Left ventricle myocardium inferior (tissue), 1 donor: ENCODE data around the gene AFAP1L1. TPM values are rescaled to one million over a fixed set of nuclear protein-coding genes. Genes with fewer than 3 reads are reported as not detected.

Experiments
- DNase-seq: peaks from one replicate; pipeline ENCODE4 v3.0.0-alpha.2; 2020
- H3K27ac ChIP-seq: fragments of 200-600 bp; replicated peaks from 2 replicates; pipeline ENCODE4 v1.8.0; 2021
- H3K27me3 ChIP-seq: fragments of 200-600 bp; 2 replicates; pipeline ENCODE4 v1.8.0; 2021; ENCODE audit warnings: low read depth
- H3K36me3 ChIP-seq: fragments of 200-600 bp; 2 replicates; pipeline ENCODE4 v1.8.0; 2021
- H3K4me1 ChIP-seq: fragments of 200-600 bp; 2 replicates; pipeline ENCODE4 v1.8.0; 2021
- H3K4me3 ChIP-seq: fragments of 200-600 bp; 2 replicates; pipeline ENCODE4 v1.8.0; 2021; ENCODE audit warnings: mild to moderate bottlenecking, moderate library complexity
- H3K9me3 ChIP-seq: fragments of 200-600 bp; replicated peaks from 2 replicates; pipeline ENCODE4 v1.8.0; 2021
- CTCF ChIP-seq: fragments of 200-600 bp; IDR thresholded peaks from 2 replicates; pipeline ENCODE4 v1.8.0; 2021; ENCODE audit warnings: antibody characterized with exemption, mild to moderate bottlenecking, borderline replicate concordance
- intact Hi-C: fragments of 100-400 bp; cut with micrococcal nuclease; formaldehyde crosslinking; loops from one replicate; pipeline ENCODE4 v1.11.0; 2022
- total RNA-seq: library from RNA; stranded (reverse); fragmentation: NEBNext Ultra II Directional; extraction: Animal tissue kit (Norgen Biotek cat#: 25700); gene quantifications from one replicate; pipeline ENCODE4 v1.2.1, GENCODE V29; 2021
- donor health status: DM: no; HTN: yes; CAD: no; lungs with severe emphysema.

Gene AFAP1L1
- total RNA-seq, 1 donor from 2014 or later: 40.6 TPM

- Histone ChIP-seq H3K27me3 (no peaks in the 10 kb centered on the region), H3K4me3 (peak overlapping the region; percentile 24), H3K36me3 (no peaks in the 10 kb centered on the region), H3K4me1 (peaks cover 100% of the 10 kb centered on the region), H3K27ac (peak overlapping the region; percentile 95), H3K9me3 (no peaks in the 10 kb centered on the region)
- intact Hi-C loops: no loop called here
- no peak for TF ChIP-seq CTCF
- DNase-seq: no peak
These were observed 12.8 kb downstream of the AFAP1L1 start for GRCh38 chr5:149284501-149284900.

- no peaks in the 10 kb centered on the region for H3K27me3 ChIP-seq
- H3K9me3 ChIP-seq: no peaks in the 10 kb centered on the region
- DNase-seq: no peak
- H3K36me3 ChIP-seq: no peaks in the 10 kb centered on the region
- H3K4me3 ChIP-seq: no peak overlapping the region
- intact Hi-C loops: no loop called here
- H3K27ac ChIP-seq: peak overlapping the region; percentile 95
- H3K4me1 ChIP-seq: peaks cover 100% of the 10 kb centered on the region
- no peak for TF ChIP-seq CTCF
These were observed 13.5 kb downstream of the AFAP1L1 start for GRCh38 chr5:149285153-149285552.

GRCh38 chr5:149288436-149288835 lies 16.8 kb downstream of the AFAP1L1 start:
- peak; percentile 50 for DNase-seq
- peak overlapping the region; percentile 30 for H3K4me3 ChIP-seq
- no peaks in the 10 kb centered on the region for H3K27me3 ChIP-seq
- no peaks in the 10 kb centered on the region for H3K9me3 ChIP-seq
- no peaks in the 10 kb centered on the region for H3K36me3 ChIP-seq
- H3K4me1 ChIP-seq: peaks cover 99% of the 10 kb centered on the region
- H3K27ac ChIP-seq: peak overlapping the region; percentile 95
- no peak for TF ChIP-seq CTCF
- intact Hi-C loops: no loop called here

- Histone ChIP-seq H3K4me1 (peaks cover 99% of the 10 kb centered on the region), H3K27me3 (no peaks in the 10 kb centered on the region), H3K4me3 (peak overlapping the region; percentile 30), H3K9me3 (no peaks in the 10 kb centered on the region), H3K36me3 (no peaks in the 10 kb centered on the region), H3K27ac (peak overlapping the region; percentile 95)
- no peak for TF ChIP-seq CTCF
- intact Hi-C loops: no loop called here
- DNase-seq: no peak
These were observed 17.6 kb downstream of the AFAP1L1 start for GRCh38 chr5:149289301-149289700.

- Histone ChIP-seq H3K27ac (peak overlapping the region; percentile 92), H3K36me3 (no peaks in the 10 kb centered on the region), H3K9me3 (no peaks in the 10 kb centered on the region), H3K4me1 (peaks cover 99% of the 10 kb centered on the region), H3K4me3 (peak overlapping the region; percentile 20), H3K27me3 (no peaks in the 10 kb centered on the region)
- DNase-seq: no peak
- no peak for TF ChIP-seq CTCF
- intact Hi-C loops: no loop called here
These were observed 23.5 kb downstream of the AFAP1L1 start for GRCh38 chr5:149294872-149295829.
